GM12878 (cell line): ENCODE data around the gene WSCD2. TPM values are rescaled to one million over a fixed set of nuclear protein-coding genes. Genes with fewer than 3 reads are reported as not detected.
A peak's percentile ranks its signal among the peaks of the same experiment; 100 is the strongest.

Experiments used
- ATAC-seq: fragments of 200-7000 bp; cut with Tn5 transposase; 3 replicates; pipeline ENCODE4 v1.9.1; 2020; ENCODE audit warnings: mild to moderate bottlenecking, moderate library complexity
- BruUV-seq: library from RNA; stranded (reverse); fragments of 400-500 nt; replicated peaks from 2 replicates; lab custom pipeline; 2021; lab: Mats Ljungman, UMichigan
- CTCF ChIA-PET: fragments of 300-600 bp; sonication (Branson Sonifier 250); formaldehyde crosslinking; extraction: SDS; loops from one replicate; lab custom pipeline; 2021; ENCODE audit warnings: inconsistent platforms; lab: Yijun Ruan, JAX
- POLR2A ChIA-PET: fragments of 350-600 bp; formaldehyde crosslinking; extraction: SDS; loops from one replicate; lab custom pipeline; 2021; ENCODE audit warnings: inconsistent platforms; lab: Charles Lee
- RAD21 ChIA-PET: fragments of 300-600 bp; sonication (Branson Sonifier 250); formaldehyde crosslinking; loops from one replicate; lab custom pipeline; 2023; ENCODE audit warnings: antibody characterized with exemption; ENCODE audit not compliant: unreplicated experiment; lab: Charles Lee
- SMC1A ChIA-PET: fragments of 300-600 bp; sonication (Branson Sonifier 250); formaldehyde crosslinking; loops from one replicate; lab custom pipeline; 2023; ENCODE audit not compliant: unreplicated experiment, uncharacterized antibody; lab: Charles Lee
- DNase-seq: peaks from one replicate; pipeline ENCODE4 v3.0.0-alpha.2; 2011; ENCODE audit warnings: low read depth, low spot score
- FAIRE-seq: peaks from 3 replicates; lab custom pipeline; 2011; peaks lifted over from hg19 to GRCh38; lab: Jason Lieb, UNC
- H2AFZ ChIP-seq: 2 replicates; pipeline ENCODE4 v1.6.0; 2011; ENCODE audit warnings: low read depth, low read length, control low read depth; ENCODE audit not compliant: control insufficient read depth
- H3K27ac ChIP-seq: 2 replicates; pipeline ENCODE4 v1.5.1; 2011; ENCODE audit warnings: control low read depth; ENCODE audit not compliant: control insufficient read depth, insufficient read depth
- H3K27me3 ChIP-seq, 2 experiments: replicated peaks in 1 of 2; 2 replicates each; pipeline versions ENCODE4 v1.6.0 to v1.6.1; 2011; ENCODE audit warnings: low read length in 1 of 2; ENCODE audit not compliant: control insufficient read depth in 2 of 2, insufficient read depth in 2 of 2
- H3K36me3 ChIP-seq, 2 experiments: 2 replicates each; pipeline ENCODE4 v1.5.1; 2011; ENCODE audit warnings: low read length in 1 of 2; ENCODE audit not compliant: control insufficient read depth in 2 of 2, insufficient read depth in 2 of 2
- H3K4me1 ChIP-seq: 2 replicates; pipeline ENCODE4 v1.6.1; 2011; ENCODE audit warnings: mild to moderate bottlenecking, low read length, moderate library complexity, mixed read lengths; ENCODE audit not compliant: control insufficient read depth, insufficient read depth
- H3K4me2 ChIP-seq: 2 replicates; pipeline ENCODE4 v1.6.0; 2011; ENCODE audit warnings: control low read depth; ENCODE audit not compliant: control insufficient read depth, insufficient read depth
- H3K4me3 ChIP-seq: fragments of 200-600 bp; sonication (generic); 2 replicates; pipeline ENCODE4 v1.5.1; 2016
- H3K79me2 ChIP-seq: 2 replicates; pipeline ENCODE4 v1.6.0; 2011; ENCODE audit warnings: low read length; ENCODE audit not compliant: control insufficient read depth, insufficient read depth
- H3K9ac ChIP-seq: 2 replicates; pipeline ENCODE4 v1.8.0; 2011; ENCODE audit warnings: low read length, control low read depth, mixed read lengths; ENCODE audit not compliant: control insufficient read depth, insufficient read depth
- H3K9me3 ChIP-seq: replicated peaks from 3 replicates; pipeline ENCODE4 v1.5.1; 2011; ENCODE audit warnings: mild to moderate bottlenecking, low read length; ENCODE audit not compliant: control insufficient read depth, insufficient read depth
- H4K20me1 ChIP-seq: 2 replicates; pipeline ENCODE4 v1.6.0; 2011; ENCODE audit not compliant: control insufficient read depth, insufficient read depth
- CBFB ChIP-seq: IDR thresholded peaks from 2 replicates; pipeline ENCODE4 v1.6.1; 2016; ENCODE audit warnings: antibody characterized with exemption, low read depth
- CREM ChIP-seq: IDR thresholded peaks from 2 replicates; pipeline ENCODE4 v1.6.1; 2014; ENCODE audit warnings: antibody characterized with exemption, low read depth
- EED ChIP-seq: sonication (generic); IDR thresholded peaks from 2 replicates; pipeline ENCODE4 v1.6.1; 2016; ENCODE audit warnings: antibody characterized with exemption, low read depth
- FOXK2 ChIP-seq: fragments of 450-650 bp; IDR thresholded peaks from 2 replicates; pipeline ENCODE4 v1.6.1; 2017; ENCODE audit warnings: mild to moderate bottlenecking, moderate library complexity
- MEF2A ChIP-seq: IDR thresholded peaks from 2 replicates; pipeline ENCODE4 v1.6.1; 2011; ENCODE audit warnings: low read depth, mild to moderate bottlenecking, low read length, moderate library complexity; ENCODE audit not compliant: insufficient read depth
- MTA3 ChIP-seq: IDR thresholded peaks from 2 replicates; pipeline ENCODE4 v1.6.1; 2012; ENCODE audit warnings: low read length, inconsistent platforms, borderline replicate concordance
- NFIC ChIP-seq: IDR thresholded peaks from 2 replicates; pipeline ENCODE4 v1.6.1; 2012; ENCODE audit warnings: low read depth, mild to moderate bottlenecking, inconsistent platforms, low read length, moderate library complexity
- POLR2AphosphoS2 ChIP-seq: IDR thresholded peaks from 2 replicates; pipeline ENCODE4 v1.6.1; 2011; ENCODE audit warnings: low read depth, mild to moderate bottlenecking, low read length, improper control_type of control experiment, moderate library complexity
- RCOR1 ChIP-seq: conservative IDR thresholded peaks from 2 replicates; pipeline ENCODE4 v1.6.1; 2012; ENCODE audit warnings: low read depth, low read length, improper control_type of control experiment
- STAT1 ChIP-seq: fragments of 450-650 bp; conservative IDR thresholded peaks from 2 replicates; pipeline ENCODE4 v1.6.1; 2014; ENCODE audit warnings: antibody characterized with exemption, mild to moderate bottlenecking
- TARDBP ChIP-seq: IDR thresholded peaks from 2 replicates; pipeline ENCODE4 v1.6.1; 2016; ENCODE audit warnings: borderline replicate concordance
- WGBS: methylation state at CpG from one replicate; pipeline ENCODE4 v1.1.6; 2016; ENCODE audit warnings: low lambda C conversion rate; ENCODE audit not compliant: insufficient replicate concordance, insufficient coverage; ENCODE audit errors: missing lambda C conversion rate; 5-methylcytosine and 5-hydroxymethylcytosine counted together
- in situ Hi-C: fragments of 300-500 bp; cut with MboI; formaldehyde crosslinking; loops from 9 replicates; pipeline ENCODE4 v1.14.3; 2018; ENCODE audit warnings: mixed read lengths
- intact Hi-C: fragments of 100-400 bp; cut with micrococcal nuclease; formaldehyde crosslinking; loops from one replicate; pipeline ENCODE4 v1.14.2; 2022; ENCODE audit not compliant: unreplicated experiment
- polyA plus RNA-seq, 11 experiments: library from polyadenylated mRNA; depleted of rRNA in 4 of 11; unstranded in 6 of 11; stranded (reverse) in 5 of 11; fragments of >200 nt; fragmentation: Nextera tagmentation in 4 of 11; fragmentation: Illumina TruSeq in 1 of 11; extraction: Ambion mirVana in 4 of 11; extraction: Trizol in 1 of 11; gene quantifications; 1 replicate in 1 of 11; 2 replicates in 10 of 11; pipeline versions ENCODE4 v1.2.1 to v1.2.3, GENCODE V29; 2011 to 2016; ENCODE audit warnings: inconsistent platforms in 2 of 11, missing spikeins in 2 of 11, low read depth in 1 of 11
- total RNA-seq, 4 experiments: library from RNA; depleted of rRNA in 3 of 4; stranded (reverse); fragments of >200 nt in 3 of 4; fragmentation: Illumina TruSeq in 1 of 4; extraction: Trizol in 1 of 4; gene quantifications; 2 replicates each; pipeline versions ENCODE4 v1.2.1 to v1.2.3, GENCODE V29; 2013 to 2021
- TF ChIP-seq, protein P1 (sequence below): fragments of 450-650 bp; IDR thresholded peaks from 2 replicates; pipeline ENCODE4 v1.6.1; 2017; ENCODE audit warnings: borderline replicate concordance
- TF ChIP-seq, protein P2 (sequence below): fragments of 450-650 bp; IDR thresholded peaks from 2 replicates; pipeline ENCODE4 v1.6.1; 2018; ENCODE audit warnings: borderline replicate concordance, mild to moderate bottlenecking; ENCODE audit not compliant: partially characterized antibody
- TF ChIP-seq, protein P3 (sequence below): fragments of 150-350 bp; IDR thresholded peaks from 2 replicates; pipeline ENCODE4 v1.6.1; 2014; ENCODE audit warnings: mild to moderate bottlenecking, low read depth, low read length

Gene WSCD2
- total and polyA plus RNA-seq, 10 of the 15 experiments (the other 5 are each of a cell fraction or from before 2014, with no cell fraction given), result 0.41 TPM; not detected in 9

DNA sequence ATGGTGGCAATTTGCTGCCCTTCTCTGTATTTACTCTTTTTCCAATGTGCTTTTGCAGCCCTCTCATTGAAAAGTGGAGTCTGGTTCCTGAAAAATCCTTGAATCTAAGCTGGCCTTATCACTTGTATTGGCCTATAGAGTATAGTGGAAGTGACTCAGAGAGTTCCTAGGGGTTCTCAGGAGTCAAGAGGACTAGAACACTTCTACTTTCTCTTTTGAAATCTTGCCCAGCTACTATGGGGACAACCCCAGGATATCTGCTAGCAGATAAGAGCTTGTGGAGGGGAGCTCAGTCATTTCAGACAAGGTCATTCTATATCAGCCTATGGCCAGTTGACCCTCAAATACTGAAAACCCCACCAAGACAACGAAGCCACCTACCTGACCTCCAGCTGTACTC, 26.7 kb upstream of the WSCD2 start:
- no peaks in the 10 kb centered on the region; the same call in 1 of the 2 replicates for H3K4me1 ChIP-seq
- H3K27me3 ChIP-seq, result no peaks in the 10 kb centered on the region
- H3K4me2 ChIP-seq, result no peak overlapping the region
- SMC1A ChIA-PET, result interaction anchor here (0.6 kb wide), 1 partner anchor 84 kb away, joined by 3 read pairs; no protein-coding TSS in a partner anchor
- CTCF ChIA-PET, result interaction anchor here (1.0 to 1.4 kb wide), 3 partner anchors 38 to 355 kb away, joined by 3 to 4 read pairs (median 3); no protein-coding TSS in a partner anchor
- in situ Hi-C loops, result no loop called here
- peak; percentile 23 for FAIRE-seq
- no peaks in the 10 kb centered on the region for H3K79me2 ChIP-seq
- DNase-seq, result no peak
- 13% methylated on average over 1 of the region's 1 CpG for WGBS
- H3K9me3 ChIP-seq, result no peaks in the 10 kb centered on the region
- no peak overlapping the region for H3K4me3 ChIP-seq
- no TSS peak for BruUV-seq
- no peaks in the 10 kb centered on the region for H3K36me3 ChIP-seq
- ATAC-seq, result peak; percentile 92
- RAD21 ChIA-PET, result interaction anchor here (0.7 to 1.5 kb wide), 2 partner anchors 13 to 77 kb away, joined by 3 to 4 read pairs; no protein-coding TSS in a partner anchor
- H3K9ac ChIP-seq, result no peak overlapping the region
- H4K20me1 ChIP-seq, result no peaks in the 10 kb centered on the region
- POLR2A ChIA-PET, result interaction anchor here (0.5 kb wide), 1 partner anchor 409 kb away, joined by 3 read pairs; no protein-coding TSS in a partner anchor
- no peak overlapping the region for H2AFZ ChIP-seq
- intact Hi-C loops, result loop anchor here (5.0 to 10.0 kb wide), 2 partner anchors 90 to 352 kb away; no protein-coding TSS in a partner anchor
- no peak overlapping the region for H3K27ac ChIP-seq
- TF ChIP-seq, protein P1, sequence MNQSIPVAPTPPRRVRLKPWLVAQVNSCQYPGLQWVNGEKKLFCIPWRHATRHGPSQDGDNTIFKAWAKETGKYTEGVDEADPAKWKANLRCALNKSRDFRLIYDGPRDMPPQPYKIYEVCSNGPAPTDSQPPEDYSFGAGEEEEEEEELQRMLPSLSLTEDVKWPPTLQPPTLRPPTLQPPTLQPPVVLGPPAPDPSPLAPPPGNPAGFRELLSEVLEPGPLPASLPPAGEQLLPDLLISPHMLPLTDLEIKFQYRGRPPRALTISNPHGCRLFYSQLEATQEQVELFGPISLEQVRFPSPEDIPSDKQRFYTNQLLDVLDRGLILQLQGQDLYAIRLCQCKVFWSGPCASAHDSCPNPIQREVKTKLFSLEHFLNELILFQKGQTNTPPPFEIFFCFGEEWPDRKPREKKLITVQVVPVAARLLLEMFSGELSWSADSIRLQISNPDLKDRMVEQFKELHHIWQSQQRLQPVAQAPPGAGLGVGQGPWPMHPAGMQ, result no peak
- TF ChIP-seq CREM (no peak), TARDBP (no peak), STAT1 (no peak), CBFB (no peak), MTA3 (no peak), POLR2AphosphoS2 (no peak), NFIC (no peak), EED (no peak), RCOR1 (no peak), FOXK2 (no peak), MEF2A (no peak)
- TF ChIP-seq, protein P2, sequence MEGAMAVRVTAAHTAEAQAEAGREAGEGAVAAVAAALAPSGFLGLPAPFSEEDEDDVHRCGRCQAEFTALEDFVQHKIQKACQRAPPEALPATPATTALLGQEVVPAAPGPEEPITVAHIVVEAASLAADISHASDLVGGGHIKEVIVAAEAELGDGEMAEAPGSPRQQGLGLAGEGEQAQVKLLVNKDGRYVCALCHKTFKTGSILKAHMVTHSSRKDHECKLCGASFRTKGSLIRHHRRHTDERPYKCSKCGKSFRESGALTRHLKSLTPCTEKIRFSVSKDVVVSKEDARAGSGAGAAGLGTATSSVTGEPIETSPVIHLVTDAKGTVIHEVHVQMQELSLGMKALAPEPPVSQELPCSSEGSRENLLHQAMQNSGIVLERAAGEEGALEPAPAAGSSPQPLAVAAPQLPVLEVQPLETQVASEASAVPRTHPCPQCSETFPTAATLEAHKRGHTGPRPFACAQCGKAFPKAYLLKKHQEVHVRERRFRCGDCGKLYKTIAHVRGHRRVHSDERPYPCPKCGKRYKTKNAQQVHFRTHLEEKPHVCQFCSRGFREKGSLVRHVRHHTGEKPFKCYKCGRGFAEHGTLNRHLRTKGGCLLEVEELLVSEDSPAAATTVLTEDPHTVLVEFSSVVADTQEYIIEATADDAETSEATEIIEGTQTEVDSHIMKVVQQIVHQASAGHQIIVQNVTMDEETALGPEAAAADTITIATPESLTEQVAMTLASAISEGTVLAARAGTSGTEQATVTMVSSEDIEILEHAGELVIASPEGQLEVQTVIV, result no peak
- TF ChIP-seq, protein P3, sequence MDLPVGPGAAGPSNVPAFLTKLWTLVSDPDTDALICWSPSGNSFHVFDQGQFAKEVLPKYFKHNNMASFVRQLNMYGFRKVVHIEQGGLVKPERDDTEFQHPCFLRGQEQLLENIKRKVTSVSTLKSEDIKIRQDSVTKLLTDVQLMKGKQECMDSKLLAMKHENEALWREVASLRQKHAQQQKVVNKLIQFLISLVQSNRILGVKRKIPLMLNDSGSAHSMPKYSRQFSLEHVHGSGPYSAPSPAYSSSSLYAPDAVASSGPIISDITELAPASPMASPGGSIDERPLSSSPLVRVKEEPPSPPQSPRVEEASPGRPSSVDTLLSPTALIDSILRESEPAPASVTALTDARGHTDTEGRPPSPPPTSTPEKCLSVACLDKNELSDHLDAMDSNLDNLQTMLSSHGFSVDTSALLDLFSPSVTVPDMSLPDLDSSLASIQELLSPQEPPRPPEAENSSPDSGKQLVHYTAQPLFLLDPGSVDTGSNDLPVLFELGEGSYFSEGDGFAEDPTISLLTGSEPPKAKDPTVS, result no peak
